ENCODE measurements around the gene C2CD4C. TPM values are rescaled to one million over a fixed set of nuclear protein-coding genes. Genes with fewer than 3 reads are reported as not detected.

C2CD4C gene
- total and polyA plus RNA-seq, 2 of the 13 experiments (the other 11 are each of a cell fraction or from before 2014, with no cell fraction given) = not detected

- Histone ChIP-seq H3K27ac (ENCODE audit: extremely low read length, insufficient read depth, low read length) (no peak overlapping the region), H3K9ac (ENCODE audit: insufficient read depth, low read depth, low read length) (no peak overlapping the region), H3K4me2 (ENCODE audit: low read depth, low read length) (no peak overlapping the region), H3K27me3 (ENCODE audit: control insufficient read depth in 1 of 2, insufficient read depth in 2 of 2, low read length in 2 of 2) (peaks cover 2 to 38% of the 10 kb centered on the region in 2 experiments; a peak in 3 of 5 replicates), H3K79me2 (ENCODE audit: insufficient read depth, low read length) (no peaks in the 10 kb centered on the region), H3K4me1 (ENCODE audit: insufficient read depth, low read length) (0 out of 2 replicates have a peak, but pooled peaks cover 6% of the 10 kb centered on the region), H3K36me3 (replicated peaks in 1 of 2; ENCODE audit: control insufficient read depth in 1 of 2, insufficient read depth in 2 of 2, low read length in 2 of 2) (no peaks in the 10 kb centered on the region), H2AFZ (ENCODE audit: low read length) (no peak overlapping the region), H3K4me3 (replicated peaks in 1 of 3; ENCODE audit: insufficient read depth in 1 of 3, low read depth in 2 of 3, low read length in 3 of 3) (no peak overlapping the region), H4K20me1 (ENCODE audit: insufficient read depth, low read length) (no peaks in the 10 kb centered on the region), H3K9me3 (ENCODE audit: low read length) (no peaks in the 10 kb centered on the region)
- no peak for FAIRE-seq
- CTCF ChIA-PET (ENCODE audit: low intra/inter-chr PET ratio, low total read pairs) = no interaction called here
- TF ChIP-seq NFE2L1 (CRISPR knock-in tag; IDR thresholded peaks at IDR 0.05; ENCODE audit: borderline replicate concordance) (no peak), TAF15 (IDR thresholded peaks at IDR 0.05; ENCODE audit: low read depth, low read length, poor library complexity, severe bottlenecking) (no peak), NCOR1 (IDR thresholded peaks at IDR 0.05; ENCODE audit: borderline replicate concordance, low read length) (no peak)
- no peak for DNase-seq (ENCODE audit: low spot score)
- no peak for ATAC-seq
- WGBS (ENCODE audit: low lambda C conversion rate) = 42% methylated on average over 11 of the region's 11 CpGs
- POLR2A ChIA-PET = no interaction called here
- intact Hi-C loops (cut with micrococcal nuclease; ENCODE audit: unreplicated experiment) (no loop called here), in situ Hi-C loops (cut with HindIII; ENCODE audit: extremely low pct_ligation_motif_present, low pct_unique_long_range_greater_than_20kb) (no loop called here)
- BruUV-seq (replicated peaks) = no TSS peak
These were observed 46.3 kb downstream of the C2CD4C start for GRCh38 chr19:362683-363082.

GRCh38 chr19:362154-362553, 46.8 kb downstream of the C2CD4C start:
- H3K4me3 ChIP-seq (replicated peaks in 1 of 3; ENCODE audit: insufficient read depth in 1 of 3, low read depth in 2 of 3, low read length in 3 of 3) = no peak overlapping the region
- in situ Hi-C loops (cut with HindIII; ENCODE audit: extremely low pct_ligation_motif_present, low pct_unique_long_range_greater_than_20kb) = no loop called here
- no peak for DNase-seq (ENCODE audit: low spot score)
- H3K27me3 ChIP-seq (ENCODE audit: control insufficient read depth in 1 of 2, insufficient read depth in 2 of 2, low read length in 2 of 2) = peaks cover 2 to 33% of the 10 kb centered on the region in 2 experiments; a peak in 3 of 5 replicates
- CTCF ChIA-PET (ENCODE audit: low intra/inter-chr PET ratio, low total read pairs) = no interaction called here
- no CpG with 5 or more reads among the region's 11 CpGs for WGBS (ENCODE audit: low lambda C conversion rate)
- peak; percentile 61 for ATAC-seq
- BruUV-seq (replicated peaks) = no TSS peak
- no peak overlapping the region for H2AFZ ChIP-seq (ENCODE audit: low read length)
- H3K9me3 ChIP-seq (ENCODE audit: low read length) = no peaks in the 10 kb centered on the region
- H3K27ac ChIP-seq (ENCODE audit: extremely low read length, insufficient read depth, low read length) = no peak overlapping the region
- intact Hi-C loops (cut with micrococcal nuclease; ENCODE audit: unreplicated experiment) = no loop called here
- H4K20me1 ChIP-seq (ENCODE audit: insufficient read depth, low read length) = no peaks in the 10 kb centered on the region
- no peaks in the 10 kb centered on the region for H3K36me3 ChIP-seq (replicated peaks in 1 of 2; ENCODE audit: control insufficient read depth in 1 of 2, insufficient read depth in 2 of 2, low read length in 2 of 2)
- TF ChIP-seq ELF3 (CRISPR knock-in tag; IDR thresholded peaks at IDR 0.05) (no peak), ZBTB1 (CRISPR knock-in tag; IDR thresholded peaks at IDR 0.05; ENCODE audit: borderline replicate concordance) (no peak)
- FAIRE-seq = no peak
- no peak overlapping the region for H3K4me2 ChIP-seq (ENCODE audit: low read depth, low read length)
- POLR2A ChIA-PET = no interaction called here
- H3K79me2 ChIP-seq (ENCODE audit: insufficient read depth, low read length) = no peaks in the 10 kb centered on the region
- H3K9ac ChIP-seq (ENCODE audit: insufficient read depth, low read depth, low read length) = no peak overlapping the region
- H3K4me1 ChIP-seq (ENCODE audit: insufficient read depth, low read length) = 0 out of 2 replicates have a peak, but pooled peaks cover 6% of the 10 kb centered on the region
